GM18499 (cell line): Measurements from ENCODE around the gene PHOSPHO2.
"Not testable (repeated sequence)": the region's sequence is repeated elsewhere in the genome, so short reads cannot be mapped to it uniquely, and the experiment has no call there.

Experiments
- ATAC-seq: cut with Tn5 transposase; IDR thresholded peaks from one replicate; pipeline ENCODE4 v1.9.1; 2021; ENCODE audit warnings: moderate number of reproducible peaks; ENCODE audit not compliant: insufficient read depth, unreplicated experiment

PHOSPHO2 gene

GRCh38 chr2:169683425-169684134 lies 10.7 kb upstream of the PHOSPHO2 start:
- no peak for ATAC-seq

DNA sequence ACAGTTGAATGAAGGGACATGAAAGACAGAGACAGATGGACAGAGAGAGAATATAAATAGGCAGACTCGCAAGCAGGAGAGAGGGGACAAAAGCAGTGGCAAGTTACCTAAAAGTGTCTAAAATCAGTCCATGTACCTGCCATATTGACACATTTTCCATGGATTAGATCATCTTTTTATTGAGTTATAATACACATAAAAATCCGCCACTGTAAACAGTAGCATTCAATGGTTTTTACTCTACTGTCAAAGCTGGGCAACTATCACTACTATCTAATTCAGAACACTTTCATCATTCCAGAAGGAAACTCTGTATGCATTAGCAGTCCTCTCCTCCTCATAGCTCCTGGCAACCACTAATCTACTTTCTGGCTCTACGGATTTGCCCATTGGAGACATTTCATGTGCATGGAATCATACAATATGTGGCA lies 10.1 kb upstream of the PHOSPHO2 start:
- no peak for ATAC-seq

DNA sequence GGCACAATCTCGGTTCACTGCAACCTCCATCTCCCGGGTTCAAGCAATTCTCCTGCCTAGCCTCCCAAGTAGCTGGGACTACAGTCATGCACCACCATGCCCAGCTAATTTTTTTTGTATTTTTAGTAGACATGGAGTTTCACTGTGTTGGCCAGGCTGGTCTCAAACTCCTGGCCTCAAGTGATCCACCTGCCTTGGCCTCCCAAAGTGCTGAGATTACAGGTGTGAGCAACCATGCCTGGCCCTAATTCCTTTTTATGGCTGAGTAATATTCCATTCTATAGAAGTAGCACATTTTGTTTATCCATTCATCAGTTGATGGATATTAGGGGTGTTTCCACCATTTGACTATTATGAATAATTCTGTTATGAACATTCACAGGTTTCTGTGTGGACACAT lies 9.6 kb upstream of the PHOSPHO2 start:
- not testable (repeated sequence) for ATAC-seq

GRCh38 chr2:169686825-169687224 lies 7.4 kb upstream of the PHOSPHO2 start:
- not testable (repeated sequence) for ATAC-seq

DNA sequence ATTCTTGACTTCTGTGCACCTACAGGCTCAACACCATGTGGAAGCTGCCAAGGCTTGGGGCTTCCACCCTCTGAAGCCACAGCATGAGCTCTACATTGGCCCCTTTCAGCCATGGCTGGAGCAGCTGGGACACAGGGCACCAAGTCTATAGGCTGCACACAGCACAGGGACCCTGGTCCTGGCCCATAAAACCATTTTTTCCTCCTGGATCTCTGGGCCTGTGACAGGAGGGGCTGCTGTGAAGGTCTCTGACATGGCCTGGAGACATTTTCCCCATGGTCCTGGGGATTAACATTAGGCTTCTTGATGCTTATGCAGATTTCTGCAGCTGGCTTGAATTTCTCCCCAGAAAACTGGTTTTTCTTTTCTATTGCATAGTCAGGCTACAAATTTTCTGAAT lies 6.3 kb upstream of the PHOSPHO2 start:
- ATAC-seq = not testable (repeated sequence)

GRCh38 chr2:169690958-169691357 lies 3.3 kb upstream of the PHOSPHO2 start:
- ATAC-seq = no peak

DNA sequence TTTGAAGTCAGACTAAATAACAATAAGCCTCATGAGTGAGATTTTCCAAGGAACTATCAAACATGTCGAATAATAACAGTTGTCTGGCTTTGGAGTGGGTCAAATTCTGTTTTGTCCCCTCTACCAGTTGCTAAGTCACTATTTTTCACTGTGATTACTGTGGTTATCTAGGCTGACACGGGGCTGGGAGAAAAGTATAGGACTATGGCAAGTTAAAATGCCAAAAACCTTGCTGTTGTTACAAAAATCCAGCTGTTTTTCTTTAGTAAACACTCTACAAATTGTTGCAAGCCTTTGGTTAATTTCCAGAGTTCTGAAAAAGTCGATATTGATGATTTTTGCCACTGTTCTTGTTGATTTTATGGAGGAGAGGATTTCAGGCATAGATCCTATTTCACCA lies 1.6 kb upstream of the PHOSPHO2 start:
- ATAC-seq = no peak

- ATAC-seq = no peak
These were observed 909 bp upstream of the PHOSPHO2 start for GRCh38 chr2:169693360-169693759.

DNA sequence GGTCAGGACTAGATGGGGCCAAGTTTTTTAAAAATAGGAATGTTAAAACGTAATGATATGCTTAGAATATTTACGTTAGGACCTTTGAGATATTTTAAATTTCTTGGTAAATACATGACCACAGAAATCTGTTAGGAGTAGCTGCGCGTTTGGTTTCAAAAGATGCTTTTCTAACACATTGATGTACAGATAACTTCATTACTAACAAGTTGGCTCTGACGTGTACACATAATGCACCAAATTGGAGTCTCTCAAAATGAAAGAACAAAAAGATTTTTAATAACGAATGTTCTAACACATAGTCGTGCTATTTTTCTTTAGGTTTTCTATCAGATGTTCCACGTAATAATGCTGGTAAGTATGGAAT lies 608 bp downstream of the PHOSPHO2 start:
- ATAC-seq = no peak

GRCh38 chr2:169696381-169696780 lies 2.1 kb downstream of the PHOSPHO2 start:
- ATAC-seq = no peak

DNA sequence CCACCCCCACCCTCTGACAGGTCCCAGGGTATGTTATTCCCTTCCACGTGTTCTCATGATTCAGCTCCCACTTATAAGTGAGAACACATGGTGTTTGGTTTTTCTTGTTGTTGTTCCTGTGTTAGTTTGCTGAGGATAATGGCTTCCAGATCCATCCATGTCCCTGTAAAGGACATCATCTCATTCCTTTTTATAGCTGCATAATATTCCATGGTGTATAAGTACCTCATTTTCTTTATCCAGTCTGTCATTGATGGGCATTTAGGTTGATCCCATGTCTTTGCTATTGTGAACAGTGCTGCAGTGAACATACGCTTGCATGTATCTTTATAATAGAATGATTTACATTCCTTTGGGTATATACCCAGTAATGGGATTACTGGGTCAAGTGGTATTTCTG lies 4.9 kb downstream of the PHOSPHO2 start:
- ATAC-seq = not testable (repeated sequence)

GRCh38 chr2:169702996-169703395 lies 8.7 kb downstream of the PHOSPHO2 start:
- no peak for ATAC-seq

GRCh38 chr2:169704160-169704708 lies 10.0 kb downstream of the PHOSPHO2 start:
- no peak for ATAC-seq

GRCh38 chr2:169705927-169706326 lies 11.7 kb downstream of the PHOSPHO2 start:
- no peak for ATAC-seq

DNA sequence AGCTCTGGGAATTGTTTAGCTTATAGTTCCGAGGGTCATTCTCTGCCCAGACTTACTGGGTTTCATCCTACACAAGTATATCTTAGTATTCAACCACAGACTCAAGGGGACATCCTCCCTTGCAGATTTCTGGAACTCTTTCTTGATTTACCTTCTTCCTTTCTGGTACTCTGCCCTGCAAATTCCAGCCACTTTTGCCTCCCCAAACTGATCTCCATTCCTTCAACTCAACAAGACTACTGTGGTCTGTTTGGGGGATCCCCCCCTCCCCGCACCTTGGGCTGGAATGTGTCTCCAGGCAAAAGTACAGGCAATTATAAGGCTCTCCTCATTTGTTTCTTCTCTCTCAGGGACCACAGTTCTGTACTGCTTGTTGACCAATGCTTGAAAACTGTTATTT lies 13.4 kb downstream of the PHOSPHO2 start:
- ATAC-seq = no peak

DNA sequence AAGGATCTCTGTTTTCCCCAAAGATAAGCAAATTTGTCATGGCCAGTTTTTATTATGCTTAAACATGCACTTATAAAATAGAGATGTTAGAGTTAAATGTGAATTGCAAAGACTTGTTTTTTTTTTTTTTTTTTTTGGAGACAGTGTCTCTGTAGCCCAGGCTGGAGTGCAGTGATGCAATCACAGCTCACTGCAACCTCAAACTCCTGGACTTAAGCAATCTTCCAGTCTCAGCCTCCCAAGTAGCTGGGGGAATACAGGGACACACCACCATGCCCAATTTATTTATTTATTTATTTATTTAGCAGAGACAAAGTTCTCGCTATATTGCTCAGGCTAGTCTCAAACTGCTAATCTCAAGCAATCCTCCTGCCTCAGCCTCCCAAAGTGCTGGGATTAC lies 15.1 kb downstream of the PHOSPHO2 start:
- ATAC-seq = no peak

GRCh38 chr2:169709981-169710380 lies 15.7 kb downstream of the PHOSPHO2 start:
- ATAC-seq = no peak

- no peak for ATAC-seq
These were observed 17.7 kb downstream of the PHOSPHO2 start for GRCh38 chr2:169711751-169712509.

- ATAC-seq = no peak
These were observed 18.5 kb downstream of the PHOSPHO2 start for GRCh38 chr2:169712791-169713227.

- no peak for ATAC-seq
These were observed 19.1 kb downstream of the PHOSPHO2 start for GRCh38 chr2:169713331-169713730.

- ATAC-seq = no peak
These were observed 20.4 kb downstream of the PHOSPHO2 start for GRCh38 chr2:169714699-169715098.
